Karpas-422 (cell line): ENCODE measurements around the gene GALNT6. TPM values are rescaled to one million over a fixed set of nuclear protein-coding genes. Genes with fewer than 3 reads are reported as not detected.
"Not testable (repeated sequence)": the region's sequence is repeated elsewhere in the genome, so short reads cannot be mapped to it uniquely, and the experiment has no call there.

ENCODE experiments used
- DNase-seq: peaks from one replicate; pipeline ENCODE4 v3.0.0-alpha.2; 2015
- H2AFZ ChIP-seq: fragments of 200-600 bp; sonication (generic); 2 replicates; pipeline ENCODE4 v1.6.1; 2014; ENCODE audit warnings: antibody characterized with exemption, low read length, mixed read lengths
- H3K27ac ChIP-seq: fragments of 200-600 bp; sonication (generic); 2 replicates; pipeline ENCODE4 v1.5.1; 2014; ENCODE audit warnings: mild to moderate bottlenecking, low read length, moderate library complexity
- H3K27me3 ChIP-seq: fragments of 200-600 bp; sonication (generic); 2 replicates; pipeline ENCODE4 v1.6.1; 2014; ENCODE audit warnings: low read length, mixed read lengths
- H3K36me3 ChIP-seq: fragments of 200-600 bp; sonication (generic); 2 replicates; pipeline ENCODE4 v1.6.1; 2014; ENCODE audit warnings: low read length, mixed read lengths; ENCODE audit not compliant: insufficient read depth
- H3K4me1 ChIP-seq: fragments of 200-600 bp; sonication (generic); 2 replicates; pipeline ENCODE4 v1.6.1; 2014; ENCODE audit warnings: mild to moderate bottlenecking, low read length, mixed read lengths
- H3K4me2 ChIP-seq: fragments of 200-600 bp; sonication (generic); 2 replicates; pipeline ENCODE4 v1.6.1; 2014; ENCODE audit warnings: low read length, low read depth, mild to moderate bottlenecking; ENCODE audit not compliant: poor library complexity, severe bottlenecking
- H3K4me3 ChIP-seq: fragments of 200-600 bp; sonication (generic); 2 replicates; pipeline ENCODE4 v1.5.1; 2014; ENCODE audit warnings: mild to moderate bottlenecking, antibody characterized with exemption, low read length, mixed read lengths
- H3K79me2 ChIP-seq: fragments of 200-600 bp; sonication (generic); 2 replicates; pipeline ENCODE4 v1.6.1; 2014; ENCODE audit warnings: mild to moderate bottlenecking, low read length, mixed read lengths
- H3K9ac ChIP-seq: fragments of 200-600 bp; sonication (generic); 2 replicates; pipeline ENCODE4 v1.6.0; 2014; ENCODE audit warnings: low read length
- H3K9me2 ChIP-seq: fragments of 200-600 bp; sonication (generic), shearing (Covaris generic); replicated peaks from 2 replicates; pipeline ENCODE4 v1.6.0; 2014; ENCODE audit warnings: mild to moderate bottlenecking, low read length, moderate library complexity; ENCODE audit not compliant: insufficient read depth
- H3K9me3 ChIP-seq: fragments of 300-700, 200-600 bp; sonication (generic); 2 replicates; pipeline ENCODE4 v1.6.1; 2014; ENCODE audit warnings: low read length, mixed read lengths
- H4K20me1 ChIP-seq: fragments of 200-600 bp; sonication (generic); 2 replicates; pipeline ENCODE4 v1.6.1; 2014; ENCODE audit warnings: mild to moderate bottlenecking, antibody characterized with exemption, low read length, low read depth; ENCODE audit not compliant: insufficient read depth
- total RNA-seq: library from RNA; depleted of rRNA; stranded (reverse); fragments of >200 nt; shearing (Covaris generic); gene quantifications from 2 replicates; pipeline ENCODE4 v1.2.3, GENCODE V29; 2014; ENCODE audit warnings: low replicate concordance; rRNA removed

GALNT6 gene
- total RNA-seq, 1 experiment from 2014 or later: 9.1 TPM

- not testable (repeated sequence) for H3K27me3 ChIP-seq, H3K9me3 ChIP-seq, H4K20me1 ChIP-seq, H3K4me2 ChIP-seq, H3K9me2 ChIP-seq, DNase-seq, H2AFZ ChIP-seq, H3K4me3 ChIP-seq, H3K9ac ChIP-seq, H3K27ac ChIP-seq, H3K36me3 ChIP-seq, H3K79me2 ChIP-seq
- H3K4me1 ChIP-seq: peaks cover 11% of the 10 kb centered on the region
Measured at GRCh38 chr12:51318057-51318806, 73.0 kb downstream of the GALNT6 start.

GRCh38 chr12:51311389-51311788 lies 79.8 kb downstream of the GALNT6 start:
- no peak overlapping the region for H3K4me2 ChIP-seq
- H3K9me3 ChIP-seq: no peaks in the 10 kb centered on the region
- no peaks in the 10 kb centered on the region for H3K36me3 ChIP-seq
- H3K27ac ChIP-seq: no peak overlapping the region
- no peak overlapping the region for H3K9ac ChIP-seq
- no peaks in the 10 kb centered on the region for H3K79me2 ChIP-seq
- H2AFZ ChIP-seq: no peak overlapping the region
- H3K27me3 ChIP-seq: no peaks in the 10 kb centered on the region
- H3K4me1 ChIP-seq: no peaks in the 10 kb centered on the region
- no peaks in the 10 kb centered on the region for H3K9me2 ChIP-seq
- no peaks in the 10 kb centered on the region for H4K20me1 ChIP-seq
- no peak for DNase-seq
- no peak overlapping the region for H3K4me3 ChIP-seq

GRCh38 chr12:51307655-51308593 lies 83.3 kb downstream of the GALNT6 start:
- no peak for DNase-seq
- no peaks in the 10 kb centered on the region for H3K9me3 ChIP-seq
- H3K27me3 ChIP-seq: no peaks in the 10 kb centered on the region
- H3K9me2 ChIP-seq: no peaks in the 10 kb centered on the region
- no peaks in the 10 kb centered on the region for H3K4me1 ChIP-seq
- H3K4me3 ChIP-seq: no peak overlapping the region
- H2AFZ ChIP-seq: no peak overlapping the region
- H4K20me1 ChIP-seq: no peaks in the 10 kb centered on the region
- no peaks in the 10 kb centered on the region for H3K36me3 ChIP-seq
- no peak overlapping the region for H3K9ac ChIP-seq
- no peak overlapping the region for H3K4me2 ChIP-seq
- H3K27ac ChIP-seq: no peak overlapping the region
- H3K79me2 ChIP-seq: no peaks in the 10 kb centered on the region

- Histone ChIP-seq H4K20me1 (no peaks in the 10 kb centered on the region), H3K9ac (no peak overlapping the region), H3K4me2 (no peak overlapping the region), H3K79me2 (no peaks in the 10 kb centered on the region), H3K27ac (no peak overlapping the region), H3K27me3 (no peaks in the 10 kb centered on the region), H3K4me1 (no peaks in the 10 kb centered on the region), H3K9me2 (no peaks in the 10 kb centered on the region), H3K4me3 (no peak overlapping the region), H2AFZ (no peak overlapping the region), H3K36me3 (no peaks in the 10 kb centered on the region), H3K9me3 (no peaks in the 10 kb centered on the region)
- no peak for DNase-seq
Measured at GRCh38 chr12:51306507-51306906, 84.7 kb downstream of the GALNT6 start.

Other genes with a start within 250 kb of the GALNT6 start
- 17.9 and 26.5 TPM in 2 replicates for gene TFCP2, start 218.3 kb downstream of the GALNT6 start, total RNA-seq
- gene POU6F1, start 173.3 kb downstream of the GALNT6 start, total RNA-seq: 1.6 and 3.2 TPM in 2 replicates
- 189 and 362 TPM in 2 replicates for gene DAZAP2, start 152.6 kb downstream of the GALNT6 start, total RNA-seq
- gene SMAGP, start 121.0 kb downstream of the GALNT6 start, total RNA-seq: 2.3 and 2.5 TPM in 2 replicates
- 5.5 and 10.0 TPM in 2 replicates for gene BIN2, start 67.2 kb downstream of the GALNT6 start, total RNA-seq
- gene CELA1, start 44.7 kb downstream of the GALNT6 start, total RNA-seq: not detected in 2 replicates
- 0.43 and 9.1 TPM in 2 replicates for gene SLC4A8, start 33.4 kb upstream of the GALNT6 start, total RNA-seq
- gene SCN8A, start 199.8 kb upstream of the GALNT6 start, total RNA-seq: 0.11 and 0.22 TPM in 2 replicates